ENCODE results near the gene ZDHHC7.

ZDHHC7 gene

GRCh38 chr16:84993926-84994325, 17.4 kb downstream of the ZDHHC7 start:
- no peak for DNase-seq (ENCODE audit: low read depth)

GRCh38 chr16:84992717-84993075, 18.6 kb downstream of the ZDHHC7 start:
- DNase-seq (ENCODE audit: low read depth) = no peak

GRCh38 chr16:84990782-84991181, 20.6 kb downstream of the ZDHHC7 start:
- no peak for DNase-seq (ENCODE audit: low read depth)

GRCh38 chr16:84989749-84990620, 21.4 kb downstream of the ZDHHC7 start:
- DNase-seq (ENCODE audit: low read depth) = no peak

DNA sequence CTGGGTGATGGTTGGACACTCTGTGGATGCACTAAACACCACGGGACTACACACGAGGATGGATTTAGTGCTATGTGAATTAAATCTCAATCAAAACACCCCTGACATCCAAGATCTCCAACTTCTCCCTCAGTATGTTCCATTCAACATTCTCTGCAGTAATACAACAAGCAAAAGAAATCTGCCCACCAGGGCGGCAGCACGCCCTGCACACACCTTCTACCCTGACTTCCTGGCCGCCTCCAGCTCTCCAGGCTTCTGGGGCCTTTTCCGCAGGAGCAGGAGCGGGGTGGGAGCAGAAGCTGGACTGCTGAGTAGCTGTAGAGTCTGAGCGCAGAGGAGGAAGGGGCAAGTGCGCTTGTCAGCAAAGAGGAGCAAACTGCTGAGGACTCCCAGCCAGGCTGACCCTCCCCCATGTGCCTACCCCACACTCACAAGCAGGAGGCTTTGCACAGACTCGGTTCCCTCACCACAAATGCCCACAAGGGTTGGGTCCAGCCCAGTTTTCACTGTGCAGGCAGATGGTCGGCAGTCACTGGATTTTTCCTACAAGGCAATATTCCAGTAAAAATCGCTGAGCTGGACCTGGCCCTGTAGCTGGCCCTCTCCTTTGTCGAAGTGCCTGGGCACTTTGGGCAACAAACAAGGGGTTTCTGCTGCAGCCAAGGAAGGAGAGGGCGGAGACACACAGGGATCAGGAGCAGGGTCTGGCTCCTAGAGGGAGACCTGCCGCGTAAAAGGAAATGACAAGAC, 22.8 kb downstream of the ZDHHC7 start:
- DNase-seq (ENCODE audit: low read depth) = no peak

- no peak for DNase-seq (ENCODE audit: low read depth)
Measured at GRCh38 chr16:84986879-84987278, 24.5 kb downstream of the ZDHHC7 start.

DNA sequence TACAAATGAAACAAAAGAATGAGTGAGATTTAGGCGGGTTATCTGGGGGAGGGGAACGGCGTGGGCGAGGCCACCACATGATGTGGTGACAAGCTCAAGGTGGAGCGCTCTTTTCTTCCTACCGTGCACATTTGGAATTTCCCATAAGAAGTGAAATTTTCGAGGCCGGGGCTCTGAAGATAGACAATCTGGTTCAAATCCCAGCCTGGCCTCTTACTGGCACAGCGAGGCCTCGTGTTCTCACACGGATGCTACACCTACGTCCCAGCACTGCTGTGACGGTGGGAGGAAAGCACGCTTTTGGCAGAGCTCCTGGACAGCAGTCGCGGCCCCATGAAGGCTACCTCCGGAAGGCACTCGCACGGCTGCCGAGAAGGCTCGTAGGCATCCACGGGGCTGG, 25.2 kb downstream of the ZDHHC7 start:
- peak; percentile 18 for DNase-seq (ENCODE audit: low read depth)

- DNase-seq (ENCODE audit: low read depth) = no peak
Measured at GRCh38 chr16:84985079-84986065, 26.0 kb downstream of the ZDHHC7 start.

GRCh38 chr16:84982434-84982833, 28.9 kb downstream of the ZDHHC7 start:
- DNase-seq (ENCODE audit: low read depth) = no peak

GRCh38 chr16:84979516-84979915, 31.8 kb downstream of the ZDHHC7 start:
- DNase-seq (ENCODE audit: low read depth) = no peak

DNA sequence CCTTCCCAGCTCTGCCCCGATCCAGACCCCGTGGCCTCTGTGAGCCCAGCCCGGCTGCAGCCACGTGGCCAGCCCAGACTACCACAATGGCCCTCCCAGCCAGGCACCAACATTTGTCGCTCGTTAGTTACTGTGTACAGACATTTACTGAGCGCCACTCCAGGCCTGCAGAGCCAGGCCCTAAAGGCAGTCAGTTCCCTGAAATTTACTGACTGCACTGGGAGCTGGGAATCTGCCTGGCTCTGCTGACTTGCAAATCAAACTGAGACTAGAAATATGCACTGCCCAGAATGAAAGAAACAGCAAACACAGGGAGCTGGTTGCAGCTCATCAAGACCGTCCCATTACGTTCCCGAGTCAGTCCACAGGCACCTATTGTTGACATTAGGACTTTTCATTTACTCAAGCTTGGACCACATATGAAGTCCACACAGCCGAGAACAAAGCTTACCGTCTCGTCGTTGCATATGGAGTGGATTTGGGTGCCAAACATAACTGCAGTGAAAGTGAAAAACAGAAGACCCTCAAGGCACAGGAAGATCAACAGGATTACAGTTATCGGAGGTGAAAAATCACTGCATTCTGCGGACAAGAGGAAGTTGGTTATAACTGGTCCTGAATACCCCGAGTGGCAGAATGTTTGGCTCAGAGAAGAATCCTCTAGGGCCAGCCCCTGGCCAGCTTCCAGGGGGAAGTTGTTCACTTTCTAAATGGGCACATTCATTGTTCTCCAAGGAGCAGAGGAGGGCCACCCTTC, 34.5 kb downstream of the ZDHHC7 start:
- DNase-seq (ENCODE audit: low read depth) = no peak

DNA sequence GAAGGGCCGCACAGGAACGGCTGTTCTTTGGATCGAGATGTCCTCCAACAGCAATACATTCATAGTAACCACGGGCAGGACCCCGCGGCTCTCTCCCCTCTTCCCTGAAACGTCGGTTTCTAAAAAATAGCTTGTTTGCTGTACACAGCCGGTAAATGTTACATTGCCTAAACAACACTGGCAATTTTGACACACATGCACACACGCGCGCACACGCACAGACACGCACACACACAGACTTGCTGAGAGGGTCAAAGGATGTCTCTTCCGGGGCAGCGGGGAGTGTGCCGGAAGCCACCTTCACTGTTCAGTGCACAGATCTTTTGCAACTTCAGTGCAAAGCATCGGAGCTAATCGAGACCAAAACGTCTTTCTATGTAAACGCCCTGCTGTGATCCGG, 35.8 kb downstream of the ZDHHC7 start:
- no peak for DNase-seq (ENCODE audit: low read depth)

DNA sequence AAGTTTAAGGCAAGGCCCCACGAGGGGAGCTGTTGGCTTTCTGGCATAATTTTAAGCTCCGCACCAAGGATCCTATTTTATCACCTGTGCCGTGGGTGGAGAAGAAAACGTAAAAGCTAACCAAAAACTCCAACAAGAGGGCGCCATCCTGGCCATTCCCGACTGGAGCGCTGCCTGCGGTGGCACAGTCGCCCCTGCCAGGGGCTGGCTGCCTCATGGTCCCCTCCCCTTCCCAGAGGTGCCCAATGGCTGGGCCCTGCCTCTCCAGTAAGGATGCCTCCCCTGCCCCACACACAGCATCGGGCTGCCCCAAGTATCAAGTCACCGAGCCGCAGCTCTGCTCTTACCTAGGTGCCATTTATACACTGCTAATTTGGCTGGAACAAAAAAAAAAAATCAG, 36.3 kb downstream of the ZDHHC7 start:
- no peak for DNase-seq (ENCODE audit: low read depth)

GRCh38 chr16:84973776-84974523, 37.4 kb downstream of the ZDHHC7 start:
- DNase-seq (ENCODE audit: low read depth) = no peak

GRCh38 chr16:84973236-84973635, 38.1 kb downstream of the ZDHHC7 start:
- no peak for DNase-seq (ENCODE audit: low read depth)

DNA sequence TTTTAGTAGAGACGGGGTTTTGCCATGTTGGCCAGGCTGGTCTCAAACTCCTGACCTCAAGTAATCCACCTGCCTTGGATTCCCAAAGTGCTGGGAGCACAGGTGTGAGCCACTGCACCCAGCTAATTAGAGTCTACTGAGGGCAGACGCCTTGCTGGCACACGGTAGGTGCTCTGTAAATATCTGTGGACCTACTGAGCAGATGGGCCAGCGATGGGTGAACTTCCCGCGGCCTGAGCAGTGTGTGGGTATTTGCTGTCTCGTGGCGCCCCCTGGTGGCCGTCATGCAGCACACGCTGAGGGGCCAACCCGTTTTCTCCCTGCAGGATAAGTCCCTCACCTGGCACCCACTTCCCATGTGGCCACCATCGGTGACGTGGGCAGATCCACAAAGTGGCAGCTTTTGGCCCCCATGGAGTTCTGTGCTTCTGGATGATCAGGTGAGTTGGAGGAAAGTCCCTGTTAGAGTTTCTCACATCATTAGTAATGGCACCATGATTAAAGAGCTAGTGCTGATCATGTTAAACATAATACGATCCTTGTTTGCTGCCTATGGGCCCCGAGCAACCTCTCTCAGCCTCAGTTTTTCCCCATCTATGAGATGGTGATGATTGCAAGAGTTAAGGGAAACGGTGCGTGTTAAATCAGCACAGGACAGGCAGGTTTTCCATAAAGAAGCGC, 40.7 kb downstream of the ZDHHC7 start:
- DNase-seq (ENCODE audit: low read depth) = peak; percentile 77

GRCh38 chr16:84967828-84968227, 43.5 kb downstream of the ZDHHC7 start:
- no peak for DNase-seq (ENCODE audit: low read depth)

DNA sequence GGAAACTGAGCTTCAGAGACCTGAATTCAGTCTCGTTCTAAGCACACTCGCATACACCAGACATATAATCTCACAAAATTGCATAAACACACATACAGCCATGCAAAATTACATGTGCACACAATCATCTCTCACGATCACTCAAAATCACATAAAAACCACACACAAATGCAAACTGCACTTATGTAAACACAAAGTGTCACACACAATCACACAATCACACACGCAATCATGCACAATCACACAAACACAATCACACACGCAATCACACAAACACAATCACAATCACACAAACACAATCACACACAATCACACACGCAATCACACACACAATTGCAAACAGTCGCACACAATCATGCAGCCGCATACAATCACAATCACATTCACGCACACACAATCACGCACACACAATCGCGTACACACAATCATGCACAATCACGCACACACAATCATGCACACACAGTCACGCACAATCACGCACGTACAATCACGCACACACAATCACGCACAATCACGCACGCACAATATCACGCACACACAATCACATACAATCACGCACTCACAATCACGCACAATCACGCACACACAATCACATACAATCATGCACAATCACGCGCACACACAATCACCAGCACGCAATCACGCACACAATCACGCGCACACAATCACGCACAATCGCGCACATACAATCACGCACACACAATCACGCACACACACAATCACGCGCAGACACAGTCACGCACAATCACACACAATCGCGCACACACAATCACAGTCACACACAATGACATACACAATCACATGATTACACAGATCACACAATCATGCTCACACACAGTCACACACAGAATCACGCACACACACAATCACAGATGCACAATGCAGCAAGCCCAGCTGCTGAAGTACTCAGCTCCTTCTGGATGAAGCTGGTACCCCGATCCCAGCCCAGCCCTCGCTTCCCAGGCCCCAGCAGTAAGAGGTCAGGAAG, 45.6 kb downstream of the ZDHHC7 start:
- DNase-seq (ENCODE audit: low read depth) = no peak
